Testis (tissue), 3 donors: ENCODE results near the gene ACBD6. TPM values are rescaled to one million over a fixed set of nuclear protein-coding genes. Genes with fewer than 3 reads are reported as not detected.

Source experiments
- DNase-seq: peaks from one replicate; pipeline ENCODE4 v3.0.0-alpha.2; 2019
- H3K27ac ChIP-seq, 2 donors: fragments of 200-600 bp; sonication (generic); one replicate each; pipeline ENCODE4 v1.5.1; 2019
- H3K27me3 ChIP-seq: fragments of 200-600 bp; sonication (generic); one replicate; pipeline ENCODE4 v1.5.1; 2019
- H3K36me3 ChIP-seq: fragments of 200-600 bp; sonication (generic); one replicate; pipeline ENCODE4 v1.5.1; 2017; ENCODE audit warnings: low read depth; ENCODE audit errors: missing control alignments
- H3K4me1 ChIP-seq: fragments of 200-600 bp; sonication (generic); one replicate; pipeline ENCODE4 v1.5.1; 2019
- H3K4me3 ChIP-seq, 2 donors: fragments of 200-600 bp; sonication (generic); one replicate each; pipeline ENCODE4 v1.5.1; 2017 to 2019
- H3K9me3 ChIP-seq: fragments of 200-600 bp; sonication (generic); one replicate; pipeline ENCODE4 v1.5.1; 2017
- POLR2A ChIP-seq: fragments of 450-650 bp; IDR thresholded peaks from one replicate; pipeline ENCODE4 v1.6.1; 2017; ENCODE audit warnings: antibody characterized with exemption, mild to moderate bottlenecking, moderate library complexity
- WGBS, 2 donors: methylation state at CpG; one replicate each; pipeline ENCODE4 v1.1.5; 2018; 5-methylcytosine and 5-hydroxymethylcytosine counted together
- intact Hi-C: fragments of 100-400 bp; cut with DNase I; formaldehyde crosslinking; loops from one replicate; pipeline ENCODE4 v1.15.1; 2023; ENCODE audit warnings: low total_unique reads
- microRNA-seq, 2 donors: library from miRNA; unstranded; fragments of <30 nt; microRNA quantifications; one replicate each; pipeline ENCODE4, GENCODE V29; 2016; ENCODE audit warnings: borderline number of aligned reads in 2 of 2, borderline replicate concordance in 1 of 2
- polyA plus RNA-seq: library from polyadenylated mRNA; stranded (reverse); fragments of 350-450 nt; fragmentation: Illumina TruSeq; extraction: RNeasy Lipid Tissue Mini Kit (QIAGEN cat#74804); gene quantifications from one replicate; pipeline ENCODE4 v1.2.3, GENCODE V29; 2014; ENCODE audit warnings: low read depth, low replicate concordance; ENCODE audit not compliant: insufficient read depth
- small RNA-seq, 2 donors: library from RNA; depleted of rRNA; stranded (forward); fragments of <200 nt; gene quantifications; one replicate each; pipeline ENCODE3, GENCODE V24; 2016
- total RNA-seq, 2 donors: library from RNA; depleted of rRNA; stranded (reverse); fragments of >200 nt; gene quantifications; one replicate each; pipeline ENCODE4 v1.2.3, GENCODE V29; 2016
- TF ChIP-seq, protein P1 (sequence below), 3 experiments: fragments of 450-650 bp in 2 of 3; fragments of 200-600 bp in 1 of 3; sonication (generic) in 1 of 3; IDR thresholded peaks; one replicate each; pipeline ENCODE4 v1.5.1; 2016 to 2019; ENCODE audit warnings: antibody characterized with exemption in 3 of 3, mild to moderate bottlenecking in 2 of 3, moderate library complexity in 1 of 3

The ACBD6 gene
- total and polyA plus RNA-seq, 3 donors from 2014 or later: 61.9 to 102 (median 97.2) TPM

DNA sequence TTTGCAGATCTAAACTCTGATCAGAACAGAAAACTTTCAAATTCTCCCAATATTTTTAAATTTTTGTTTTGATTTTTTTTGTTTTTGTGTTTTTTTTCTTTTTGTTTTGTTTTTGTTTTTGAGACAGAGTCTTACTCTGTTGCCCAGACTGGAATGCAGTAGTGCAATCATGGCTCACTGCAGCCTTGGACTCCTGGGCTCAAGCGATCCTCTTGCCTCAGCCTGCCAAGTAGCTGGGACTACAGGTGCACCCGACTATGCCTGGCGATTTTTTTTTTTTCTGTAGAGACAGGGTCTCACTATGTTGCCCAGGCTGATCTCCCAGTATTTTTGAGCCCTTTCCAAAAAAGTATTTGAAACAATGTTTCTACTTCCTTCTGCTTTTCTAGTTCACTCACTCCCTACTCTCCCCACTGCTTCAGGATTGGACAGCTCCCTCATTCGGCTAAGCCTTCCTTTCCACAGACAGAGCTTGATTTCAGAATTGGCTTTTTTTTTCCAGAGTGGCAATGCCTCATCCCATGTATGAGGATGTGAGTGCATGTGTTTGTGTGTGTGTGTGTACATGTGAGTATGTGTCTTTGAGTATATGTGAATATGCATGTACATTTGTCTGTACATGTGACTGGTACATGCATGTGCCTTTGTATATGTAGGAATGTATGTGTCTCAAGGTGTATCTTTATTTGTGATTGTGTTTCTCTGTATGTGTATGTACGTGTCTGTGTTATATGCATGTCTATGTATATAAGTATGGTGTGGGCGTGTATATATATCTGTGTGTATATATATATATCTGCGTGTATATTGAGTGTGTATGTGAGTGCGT lies 260.4 kb downstream of the ACBD6 start:
- H3K4me1 ChIP-seq: no peaks in the 10 kb centered on the region
- TF ChIP-seq POLR2A: no peak
- TF ChIP-seq, protein P1, sequence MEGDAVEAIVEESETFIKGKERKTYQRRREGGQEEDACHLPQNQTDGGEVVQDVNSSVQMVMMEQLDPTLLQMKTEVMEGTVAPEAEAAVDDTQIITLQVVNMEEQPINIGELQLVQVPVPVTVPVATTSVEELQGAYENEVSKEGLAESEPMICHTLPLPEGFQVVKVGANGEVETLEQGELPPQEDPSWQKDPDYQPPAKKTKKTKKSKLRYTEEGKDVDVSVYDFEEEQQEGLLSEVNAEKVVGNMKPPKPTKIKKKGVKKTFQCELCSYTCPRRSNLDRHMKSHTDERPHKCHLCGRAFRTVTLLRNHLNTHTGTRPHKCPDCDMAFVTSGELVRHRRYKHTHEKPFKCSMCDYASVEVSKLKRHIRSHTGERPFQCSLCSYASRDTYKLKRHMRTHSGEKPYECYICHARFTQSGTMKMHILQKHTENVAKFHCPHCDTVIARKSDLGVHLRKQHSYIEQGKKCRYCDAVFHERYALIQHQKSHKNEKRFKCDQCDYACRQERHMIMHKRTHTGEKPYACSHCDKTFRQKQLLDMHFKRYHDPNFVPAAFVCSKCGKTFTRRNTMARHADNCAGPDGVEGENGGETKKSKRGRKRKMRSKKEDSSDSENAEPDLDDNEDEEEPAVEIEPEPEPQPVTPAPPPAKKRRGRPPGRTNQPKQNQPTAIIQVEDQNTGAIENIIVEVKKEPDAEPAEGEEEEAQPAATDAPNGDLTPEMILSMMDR (IDR thresholded peaks at IDR 0.05): no peak
- DNase-seq: peak; percentile 53
- no peak overlapping the region for H3K27ac ChIP-seq
- H3K27me3 ChIP-seq: peaks cover 3% of the 10 kb centered on the region
- intact Hi-C loops: no loop called here
- WGBS, 2 donors: 73 to 80% methylated on average over 8 of the region's 8 CpGs
- no peaks in the 10 kb centered on the region for H3K9me3 ChIP-seq
- no peak overlapping the region for H3K4me3 ChIP-seq
- H3K36me3 ChIP-seq: no peaks in the 10 kb centered on the region

DNA sequence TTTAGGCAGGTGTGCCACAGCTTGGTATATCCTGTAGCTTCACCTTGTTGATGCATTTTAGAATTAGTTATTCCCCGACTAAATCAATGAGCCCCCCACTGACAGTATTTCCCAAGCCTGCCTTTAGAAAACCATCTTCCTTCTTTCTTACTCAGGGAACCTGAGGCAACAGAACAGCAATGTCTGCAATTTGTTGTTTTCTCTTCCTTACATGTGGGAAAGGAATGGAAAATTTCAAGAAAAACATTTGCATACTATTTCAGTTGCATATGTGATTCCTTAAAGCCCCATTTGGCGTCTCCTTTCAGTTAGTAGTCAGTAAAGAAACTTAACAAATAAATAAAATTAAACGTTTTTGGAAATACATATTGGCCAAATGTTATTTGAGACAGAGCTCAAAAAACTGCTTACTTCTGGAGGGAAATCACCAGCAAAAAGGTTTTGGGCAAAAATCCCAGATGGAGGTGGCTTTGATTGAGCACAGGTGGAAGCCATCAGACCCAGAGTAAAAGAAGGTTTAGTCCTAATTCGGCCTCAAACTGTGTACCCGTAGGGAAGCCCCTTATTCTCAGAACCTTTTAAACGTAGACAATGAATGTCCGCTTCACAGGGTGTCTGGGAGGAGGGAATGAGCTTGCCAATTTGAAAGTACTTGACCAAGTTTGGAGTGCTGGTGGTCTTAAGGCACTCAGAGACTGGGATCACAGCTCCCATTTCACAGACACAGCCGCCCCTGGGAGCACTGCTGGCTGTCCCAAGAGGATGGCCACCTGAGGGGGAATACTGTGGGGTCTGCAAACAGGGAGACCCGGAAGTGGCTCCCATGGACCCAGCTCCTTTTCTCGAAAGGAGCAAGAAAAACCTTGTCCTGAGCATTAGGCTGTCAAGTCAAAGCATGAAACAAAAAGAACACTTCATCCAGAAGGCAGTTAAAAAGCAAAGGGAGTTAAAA lies 263.0 kb downstream of the ACBD6 start:
- H3K27me3 ChIP-seq: peaks cover 3% of the 10 kb centered on the region
- H3K4me3 ChIP-seq: no peak overlapping the region
- H3K4me1 ChIP-seq: no peaks in the 10 kb centered on the region
- intact Hi-C loops: no loop called here
- DNase-seq: no peak
- H3K9me3 ChIP-seq: no peaks in the 10 kb centered on the region
- no peak overlapping the region for H3K27ac ChIP-seq
- no peaks in the 10 kb centered on the region for H3K36me3 ChIP-seq
- TF ChIP-seq POLR2A: no peak
- TF ChIP-seq, protein P1 (IDR thresholded peaks at IDR 0.05): no peak
- 33 to 44% methylated on average over 10 of the region's 10 CpGs for WGBS, 2 donors

DNA sequence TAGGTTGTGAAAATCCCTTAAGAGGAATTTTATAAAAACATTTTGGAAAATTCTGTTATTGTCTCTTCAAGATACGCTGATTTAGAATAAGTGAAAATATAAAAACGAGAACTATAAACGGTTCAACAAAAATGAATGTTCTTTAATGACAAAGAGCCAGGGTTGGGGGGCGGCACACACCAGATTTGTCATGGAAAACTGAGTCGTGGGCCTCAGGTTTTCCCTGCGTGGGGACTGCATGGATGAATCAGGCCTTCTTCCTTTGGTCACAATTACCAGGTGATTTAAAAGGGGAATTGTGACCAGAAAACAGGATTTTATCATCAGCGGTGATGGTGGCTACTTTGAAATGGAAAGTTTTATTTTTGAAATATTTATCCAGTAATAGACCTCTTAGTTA lies 263.7 kb downstream of the ACBD6 start:
- TF ChIP-seq POLR2A: no peak
- TF ChIP-seq, protein P1 (IDR thresholded peaks at IDR 0.05): no peak
- intact Hi-C loops: no loop called here
- H3K36me3 ChIP-seq: no peaks in the 10 kb centered on the region
- H3K9me3 ChIP-seq: no peaks in the 10 kb centered on the region
- no peak overlapping the region for H3K27ac ChIP-seq
- H3K4me3 ChIP-seq: no peak overlapping the region
- H3K27me3 ChIP-seq: peaks cover 3% of the 10 kb centered on the region
- no peak for DNase-seq
- H3K4me1 ChIP-seq: no peaks in the 10 kb centered on the region
- WGBS, 2 donors: 44 to 59% methylated on average over 7 of the region's 7 CpGs

Small RNA genes within 50 kb of the gene (microRNA-seq; reads per million reads assigned to microRNA genes)
- 1.4 reads per million in 2 donors for gene MIR3121

Small RNA genes within 50 kb of the gene (small RNA-seq; reads per million reads assigned to genes)
- gene MIR3121 (0 to 0.09 reads per million in 2 donors), gene RF00019 (0 reads per million in 2 donors)

Other genes with a start within 250 kb of the ACBD6 start
- not detected for gene OVAAL, start 56.4 kb upstream of the ACBD6 start, total RNA-seq
- not detected for gene OVAAL, start 56.4 kb upstream of the ACBD6 start, polyA plus RNA-seq
- gene XPR1, start 129.4 kb upstream of the ACBD6 start, total RNA-seq: 10 to 100 TPM; 71.8 to 76.2 TPM
- gene XPR1, start 129.4 kb upstream of the ACBD6 start, polyA plus RNA-seq: 34.8 TPM